OCI-LY7 (cell line): ENCODE results near the gene SLC16A13. TPM values are rescaled to one million over a fixed set of nuclear protein-coding genes. Genes with fewer than 3 reads are reported as not detected.
"Not testable (repeated sequence)": the region's sequence is repeated elsewhere in the genome, so short reads cannot be mapped to it uniquely, and the experiment has no call there.

Source experiments
- BruUV-seq: library from RNA; stranded (reverse); fragments of 400-500 nt; replicated peaks from 2 replicates; lab custom pipeline; 2021; lab: Mats Ljungman, UMichigan
- CTCF ChIA-PET: fragments of 300-600 bp; sonication (Branson Sonifier 250); formaldehyde crosslinking; loops from one replicate; lab custom pipeline; 2022; ENCODE audit warnings: antibody characterized with exemption; ENCODE audit not compliant: unreplicated experiment; lab: Charles Lee
- POLR2A ChIA-PET: fragments of 300-600 bp; sonication (Branson Sonifier 250); formaldehyde crosslinking; loops from one replicate; lab custom pipeline; 2022; ENCODE audit warnings: antibody characterized with exemption; lab: Charles Lee
- DNase-seq: peaks from one replicate; pipeline ENCODE4 v3.0.0-alpha.2; 2015; ENCODE audit warnings: low spot score
- H2AFZ ChIP-seq: fragments of 200-600 bp; sonication (generic), shearing (Covaris generic); 2 replicates; pipeline ENCODE4 v1.6.1; 2014; ENCODE audit warnings: mild to moderate bottlenecking, antibody characterized with exemption, low read length, moderate library complexity
- H3K27ac ChIP-seq: fragments of 200-600 bp; sonication (generic); 2 replicates; pipeline ENCODE4 v1.5.1; 2014; ENCODE audit warnings: mixed run types, low read depth, mild to moderate bottlenecking, moderate library complexity, low read length, inconsistent platforms; ENCODE audit not compliant: poor library complexity, severe bottlenecking
- H3K36me3 ChIP-seq: fragments of 200-600 bp; sonication (generic); 2 replicates; pipeline ENCODE4 v1.6.1; 2014; ENCODE audit warnings: mild to moderate bottlenecking, antibody characterized with exemption, low read length, moderate library complexity, mixed read lengths; ENCODE audit not compliant: insufficient read depth
- H3K4me1 ChIP-seq: fragments of 200-600 bp; sonication (generic); 2 replicates; pipeline ENCODE4 v1.5.1; 2014; ENCODE audit warnings: mild to moderate bottlenecking, low read length; ENCODE audit not compliant: insufficient read depth, poor library complexity, severe bottlenecking
- H3K4me2 ChIP-seq: fragments of 200-600 bp; sonication (generic); 2 replicates; pipeline ENCODE4 v1.6.1; 2014; ENCODE audit warnings: mild to moderate bottlenecking, low read length
- H3K4me3 ChIP-seq: fragments of 200-600 bp; sonication (generic); 2 replicates; pipeline ENCODE4 v1.5.1; 2014; ENCODE audit warnings: mild to moderate bottlenecking, low read depth, low read length; ENCODE audit not compliant: poor library complexity, severe bottlenecking
- H3K79me2 ChIP-seq: fragments of 200-600 bp; sonication (generic); 2 replicates; pipeline ENCODE4 v1.6.1; 2016; ENCODE audit warnings: low read depth, mild to moderate bottlenecking, low read length, moderate library complexity, mixed read lengths; ENCODE audit not compliant: insufficient read depth
- H3K9me2 ChIP-seq: fragments of 200-600 bp; sonication (generic); 2 replicates; pipeline ENCODE4 v1.6.1; 2016; ENCODE audit warnings: mild to moderate bottlenecking, low read length, mixed read lengths; ENCODE audit not compliant: insufficient read depth
- H3K9me3 ChIP-seq: fragments of 200-600 bp; sonication (generic); 2 replicates; pipeline ENCODE4 v1.6.1; 2014; ENCODE audit warnings: mild to moderate bottlenecking, mixed run types, low read length, mixed read lengths
- H4K20me1 ChIP-seq: fragments of 200-600 bp; sonication (generic); 2 replicates; pipeline ENCODE4 v1.6.1; 2014; ENCODE audit warnings: mild to moderate bottlenecking, antibody characterized with exemption, low read length, moderate library complexity, mixed read lengths; ENCODE audit not compliant: insufficient read depth
- EZH2phosphoT487 ChIP-seq: fragments of 200-600 bp; sonication (generic); IDR thresholded peaks from 2 replicates; pipeline ENCODE4 v1.6.1; 2018; ENCODE audit warnings: low read depth, borderline replicate concordance, mild to moderate bottlenecking, mixed run types, antibody characterized with exemption, low read length, moderate library complexity, mixed read lengths
- intact Hi-C: fragments of 100-400 bp; cut with micrococcal nuclease; formaldehyde crosslinking; loops from one replicate; pipeline ENCODE4 v1.10.0; 2022; ENCODE audit not compliant: unreplicated experiment
- total RNA-seq, 2 experiments: library from RNA; depleted of rRNA in 1 of 2; stranded (reverse); fragments of >200 nt in 1 of 2; shearing (Covaris generic) in 1 of 2; gene quantifications; 2 replicates each; pipeline ENCODE4 v1.2.3, GENCODE V29; 2014 to 2022
- TF ChIP-seq, protein P1 (sequence below): fragments of 200-600 bp; sonication (generic); conservative IDR thresholded peaks from 2 replicates; pipeline ENCODE4 v1.5.1; 2014; ENCODE audit warnings: mild to moderate bottlenecking, antibody characterized with exemption, low read length, moderate library complexity, mixed read lengths

Gene SLC16A13
- total RNA-seq, 2 experiments from 2014 or later: 2.8 to 22.5 TPM

DNA sequence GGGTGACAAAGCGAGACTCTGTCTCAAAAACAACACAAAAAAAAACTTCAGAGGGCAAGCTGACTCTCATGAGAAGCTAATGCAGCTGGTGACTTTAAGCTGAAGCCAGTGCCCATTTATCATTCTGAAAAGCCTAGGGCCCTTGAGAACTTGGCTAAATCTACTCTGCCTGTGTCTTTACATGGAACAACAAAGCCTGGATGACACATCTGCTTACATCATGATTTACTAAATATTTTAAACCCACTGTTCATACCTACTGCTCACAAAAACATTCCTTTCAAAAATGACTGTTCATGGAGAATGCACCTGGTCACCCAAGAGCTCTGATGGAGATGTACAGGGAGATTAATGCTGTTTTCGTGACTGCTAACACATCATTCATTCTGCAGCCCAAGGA, 46.0 kb upstream of the SLC16A13 start:
- BruUV-seq: no TSS peak
- POLR2A ChIA-PET: no interaction called here

DNA sequence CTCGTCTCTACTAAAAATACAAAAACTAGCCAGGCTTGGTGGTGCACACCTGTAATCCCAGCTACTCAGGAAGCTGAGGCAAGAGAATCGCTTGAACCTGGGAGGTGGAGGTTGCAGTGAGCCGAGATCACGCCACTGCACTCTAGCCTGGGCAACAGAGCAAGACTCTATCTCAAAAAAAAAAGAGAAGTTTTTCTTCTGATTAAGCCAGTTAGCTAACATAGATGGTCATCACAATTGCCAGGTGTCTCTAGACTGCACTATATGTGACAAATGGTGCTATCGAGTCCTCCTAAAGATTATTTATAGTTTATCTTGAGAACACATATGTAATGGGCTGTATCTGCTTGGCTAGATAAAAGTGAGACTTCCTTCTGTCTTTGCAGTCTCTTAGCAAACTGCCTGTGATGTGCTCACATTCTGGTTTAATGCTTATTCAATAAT, 42.2 kb upstream of the SLC16A13 start:
- H3K4me1 ChIP-seq, DNase-seq, H3K4me3 ChIP-seq, H3K79me2 ChIP-seq, H2AFZ ChIP-seq, intact Hi-C loops, H3K27ac ChIP-seq, H3K9me3 ChIP-seq, H3K9me2 ChIP-seq, BruUV-seq, H3K4me2 ChIP-seq, H3K36me3 ChIP-seq, CTCF ChIA-PET, H4K20me1 ChIP-seq: not testable (repeated sequence)
- POLR2A ChIA-PET: interaction anchor here (1.3 kb wide), 1 partner anchor 9 kb away, joined by 3 read pairs; no protein-coding TSS in a partner anchor

More for the DNA sequence above, 46.0 kb upstream of the SLC16A13 start:
- TF ChIP-seq, protein P1, sequence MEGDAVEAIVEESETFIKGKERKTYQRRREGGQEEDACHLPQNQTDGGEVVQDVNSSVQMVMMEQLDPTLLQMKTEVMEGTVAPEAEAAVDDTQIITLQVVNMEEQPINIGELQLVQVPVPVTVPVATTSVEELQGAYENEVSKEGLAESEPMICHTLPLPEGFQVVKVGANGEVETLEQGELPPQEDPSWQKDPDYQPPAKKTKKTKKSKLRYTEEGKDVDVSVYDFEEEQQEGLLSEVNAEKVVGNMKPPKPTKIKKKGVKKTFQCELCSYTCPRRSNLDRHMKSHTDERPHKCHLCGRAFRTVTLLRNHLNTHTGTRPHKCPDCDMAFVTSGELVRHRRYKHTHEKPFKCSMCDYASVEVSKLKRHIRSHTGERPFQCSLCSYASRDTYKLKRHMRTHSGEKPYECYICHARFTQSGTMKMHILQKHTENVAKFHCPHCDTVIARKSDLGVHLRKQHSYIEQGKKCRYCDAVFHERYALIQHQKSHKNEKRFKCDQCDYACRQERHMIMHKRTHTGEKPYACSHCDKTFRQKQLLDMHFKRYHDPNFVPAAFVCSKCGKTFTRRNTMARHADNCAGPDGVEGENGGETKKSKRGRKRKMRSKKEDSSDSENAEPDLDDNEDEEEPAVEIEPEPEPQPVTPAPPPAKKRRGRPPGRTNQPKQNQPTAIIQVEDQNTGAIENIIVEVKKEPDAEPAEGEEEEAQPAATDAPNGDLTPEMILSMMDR: no peak
- no peak for TF ChIP-seq EZH2phosphoT487
- Histone ChIP-seq H3K4me2 (no peak overlapping the region), H3K4me1 (no peaks in the 10 kb centered on the region), H2AFZ (no peak overlapping the region), H3K9me2 (no peaks in the 10 kb centered on the region), H4K20me1 (no peaks in the 10 kb centered on the region), H3K79me2 (no peaks in the 10 kb centered on the region), H3K4me3 (no peak overlapping the region), H3K9me3 (no peaks in the 10 kb centered on the region), H3K36me3 (no peaks in the 10 kb centered on the region), H3K27ac (no peak overlapping the region)
- CTCF ChIA-PET: no interaction called here
- no peak for DNase-seq
- intact Hi-C loops: no loop called here

DNA sequence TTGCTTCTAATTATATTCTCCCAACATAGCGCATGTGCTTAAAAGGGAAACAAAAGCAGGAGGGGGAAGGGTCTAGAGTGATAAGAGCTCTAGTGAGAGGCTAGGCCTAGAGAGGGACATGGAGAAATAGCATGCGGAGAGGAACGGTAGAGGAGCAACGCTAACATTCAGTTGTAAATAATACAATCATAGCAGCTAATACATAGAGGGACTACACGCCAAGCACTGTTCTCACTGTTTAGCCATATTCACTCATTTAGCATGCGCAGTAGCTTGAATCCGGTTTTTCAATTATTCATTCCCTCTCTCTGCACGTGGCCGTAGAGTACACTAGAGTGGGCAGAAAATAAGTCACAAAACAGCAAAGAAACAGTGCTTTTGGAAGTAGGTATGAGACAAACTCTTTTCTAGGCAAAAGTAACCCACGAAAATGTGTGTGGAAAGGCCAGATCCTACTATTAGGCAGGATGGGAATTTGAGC, 41.7 kb upstream of the SLC16A13 start:
- Histone ChIP-seq H3K4me1 (no peaks in the 10 kb centered on the region), H3K27ac (no peak overlapping the region), H3K4me2 (no peak overlapping the region), H4K20me1 (no peaks in the 10 kb centered on the region), H3K9me2 (no peaks in the 10 kb centered on the region), H3K36me3 (peaks cover 4% of the 10 kb centered on the region; the same call in 1 of the 2 replicates), H3K9me3 (no peaks in the 10 kb centered on the region), H3K79me2 (no peaks in the 10 kb centered on the region), H3K4me3 (no peak overlapping the region), H2AFZ (no peak overlapping the region)
- CTCF ChIA-PET: no interaction called here
- POLR2A ChIA-PET: interaction anchor here (1.3 kb wide), 1 partner anchor 9 kb away, joined by 3 read pairs; no protein-coding TSS in a partner anchor
- TF ChIP-seq EZH2phosphoT487: no peak
- TF ChIP-seq, protein P1: no peak
- no TSS peak for BruUV-seq
- intact Hi-C loops: no loop called here
- DNase-seq: no peak
